Astrocyte (in vitro differentiated cells and primary cell): ENCODE results near the gene PDSS2. TPM values are rescaled to one million over a fixed set of nuclear protein-coding genes. Genes with fewer than 3 reads are reported as not detected.

ENCODE experiments used
- DNase-seq: peaks from one replicate; pipeline ENCODE4 v3.0.0-alpha.2; 2010; ENCODE audit warnings: low read depth
- FAIRE-seq: peaks from 2 replicates; lab custom pipeline; 2011; peaks lifted over from hg19 to GRCh38; lab: Jason Lieb, UNC
- H2AFZ ChIP-seq: 2 replicates; pipeline ENCODE4 v1.6.0; 2012; ENCODE audit warnings: low read depth, low read length, inconsistent platforms
- H3K27ac ChIP-seq: 2 replicates; pipeline ENCODE4 v1.5.1; 2011; ENCODE audit warnings: low read depth, low read length, inconsistent platforms
- H3K27me3 ChIP-seq: 2 replicates; pipeline ENCODE4 v1.6.0; 2011; ENCODE audit warnings: low read length, inconsistent platforms; ENCODE audit not compliant: insufficient read depth
- H3K36me3 ChIP-seq: 2 replicates; pipeline ENCODE4 v1.5.1; 2011; ENCODE audit warnings: low read length, inconsistent platforms; ENCODE audit not compliant: insufficient read depth
- H3K4me1 ChIP-seq: 2 replicates; pipeline ENCODE4 v1.5.1; 2011; ENCODE audit warnings: low read length, inconsistent platforms; ENCODE audit not compliant: insufficient read depth
- H3K4me2 ChIP-seq: 2 replicates; pipeline ENCODE4 v1.6.0; 2012; ENCODE audit warnings: low read length, inconsistent platforms
- H3K4me3 ChIP-seq: 2 replicates; pipeline ENCODE4 v1.5.1; 2011; ENCODE audit warnings: low read depth, mild to moderate bottlenecking, low read length, inconsistent platforms; ENCODE audit not compliant: insufficient read depth
- H3K79me2 ChIP-seq: 2 replicates; pipeline ENCODE4 v1.6.0; 2012; ENCODE audit warnings: mild to moderate bottlenecking, low read length, inconsistent platforms; ENCODE audit not compliant: insufficient read depth
- H3K9ac ChIP-seq: 2 replicates; pipeline ENCODE4 v1.6.0; 2012; ENCODE audit warnings: mild to moderate bottlenecking, low read length, inconsistent platforms
- H3K9me3 ChIP-seq: 2 replicates; pipeline ENCODE4 v1.5.1; 2012; ENCODE audit warnings: low read depth, mild to moderate bottlenecking, low read length, inconsistent platforms; ENCODE audit not compliant: insufficient read depth
- H4K20me1 ChIP-seq: 2 replicates; pipeline ENCODE4 v1.6.0; 2012; ENCODE audit warnings: low read length, inconsistent platforms; ENCODE audit not compliant: insufficient read depth
- H3K27ac Mint-ChIP-seq: one replicate; pipeline ENCODE4 v1.8.0; 2021; ENCODE audit warnings: mild to moderate bottlenecking, mixed read lengths; ENCODE audit not compliant: unreplicated experiment
- H3K27me3 Mint-ChIP-seq: one replicate; pipeline ENCODE4 v1.8.0; 2021; ENCODE audit warnings: low read depth, mixed read lengths; ENCODE audit not compliant: unreplicated experiment
- H3K36me3 Mint-ChIP-seq: one replicate; pipeline ENCODE4 v1.8.0; 2021; ENCODE audit warnings: low read depth, mixed read lengths; ENCODE audit not compliant: unreplicated experiment
- H3K4me1 Mint-ChIP-seq: one replicate; pipeline ENCODE4 v1.8.0; 2021; ENCODE audit warnings: low read depth, mixed read lengths; ENCODE audit not compliant: unreplicated experiment
- H3K4me3 Mint-ChIP-seq: one replicate; pipeline ENCODE4 v1.8.0; 2021; ENCODE audit warnings: mild to moderate bottlenecking, moderate library complexity, mixed read lengths; ENCODE audit not compliant: unreplicated experiment
- H3K9me3 Mint-ChIP-seq: one replicate; pipeline ENCODE4 v1.8.0; 2021; ENCODE audit warnings: mild to moderate bottlenecking, mixed read lengths; ENCODE audit not compliant: unreplicated experiment
- EZH2 ChIP-seq: IDR thresholded peaks from 2 replicates; pipeline ENCODE4 v1.6.1; 2012; ENCODE audit warnings: mild to moderate bottlenecking, low read length, inconsistent platforms; ENCODE audit not compliant: insufficient read depth
- total RNA-seq: library from RNA; stranded (reverse); gene quantifications from 2 replicates; pipeline ENCODE4 v1.2.1, GENCODE V29; 2021
- TF ChIP-seq, protein P1 (sequence below): IDR thresholded peaks from 2 replicates; pipeline ENCODE4 v1.5.1; 2011; ENCODE audit warnings: low read depth, mild to moderate bottlenecking, inconsistent platforms, low read length, moderate library complexity; ENCODE audit not compliant: insufficient read depth

PDSS2 gene
- total RNA-seq, 1 donor from 2014 or later = 7.7 TPM

DNA sequence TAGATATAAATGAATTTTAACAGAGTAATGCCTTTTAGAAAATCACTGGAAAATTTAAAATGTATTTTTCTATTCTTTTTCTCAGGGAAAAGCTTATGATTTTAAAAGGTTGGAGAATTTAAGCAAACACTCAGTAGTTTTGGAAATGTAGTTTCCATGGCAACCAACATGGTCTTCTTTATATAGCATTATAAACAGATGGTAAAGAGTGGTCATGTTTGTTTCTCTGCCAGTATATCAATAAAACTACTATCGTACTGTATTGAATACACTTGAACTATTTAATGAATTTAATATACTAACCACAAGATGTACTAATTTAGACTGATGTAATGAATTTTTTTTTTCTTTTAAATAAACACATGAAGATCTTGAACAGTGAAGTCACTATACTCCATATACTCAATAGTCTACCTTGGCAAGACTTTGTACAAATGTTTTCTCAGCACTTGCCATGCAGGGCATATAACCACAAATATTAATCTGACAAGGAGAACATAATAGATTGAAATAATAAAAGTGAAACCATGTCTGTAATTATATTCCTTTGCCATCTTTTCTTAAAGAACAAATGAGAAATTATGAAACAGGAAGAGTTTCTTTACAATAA is 105.5 kb downstream of the PDSS2 start:
- no peaks in the 10 kb centered on the region for H4K20me1 ChIP-seq

DNA sequence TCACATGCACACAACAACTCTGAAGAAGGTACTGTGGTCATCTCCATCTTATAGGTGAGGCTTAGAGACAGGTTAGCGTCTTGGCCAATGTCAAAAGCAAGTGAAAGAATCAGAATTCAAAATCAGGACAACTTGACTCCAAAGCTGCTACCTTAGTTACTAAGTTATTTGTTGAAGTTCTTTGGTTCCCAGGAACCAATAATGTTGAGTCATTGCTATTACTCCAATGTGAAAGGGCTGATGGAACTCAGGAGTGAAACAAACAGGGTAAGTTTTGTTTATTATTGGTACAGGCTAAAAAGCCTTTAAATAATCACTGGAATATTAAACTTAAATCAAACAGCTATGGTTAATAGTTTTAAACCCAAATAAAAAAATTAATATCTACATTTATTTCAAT is 111.1 kb downstream of the PDSS2 start:
- DNase-seq = no peak
- H3K9me3 Mint-ChIP-seq = no peaks in the 10 kb centered on the region

More for the DNA sequence above, 105.5 kb downstream of the PDSS2 start:
- Histone ChIP-seq H3K4me3 (no peak overlapping the region), H3K9ac (no peak overlapping the region), H3K27ac (no peak overlapping the region), H3K9me3 (no peaks in the 10 kb centered on the region), H3K36me3 (no peaks in the 10 kb centered on the region), H3K4me1 (no peaks in the 10 kb centered on the region), H3K79me2 (no peaks in the 10 kb centered on the region), H3K27me3 (no peaks in the 10 kb centered on the region), H2AFZ (no peak overlapping the region), H3K4me2 (no peak overlapping the region)
- no peaks in the 10 kb centered on the region for H3K4me1 Mint-ChIP-seq
- H3K27me3 Mint-ChIP-seq = no peaks in the 10 kb centered on the region
- no peaks in the 10 kb centered on the region for H3K9me3 Mint-ChIP-seq
- H3K27ac Mint-ChIP-seq = no peak overlapping the region
- FAIRE-seq (peak; percentile 50), DNase-seq (no peak)
- no peak overlapping the region for H3K4me3 Mint-ChIP-seq
- no peak for TF ChIP-seq EZH2
- TF ChIP-seq, protein P1, sequence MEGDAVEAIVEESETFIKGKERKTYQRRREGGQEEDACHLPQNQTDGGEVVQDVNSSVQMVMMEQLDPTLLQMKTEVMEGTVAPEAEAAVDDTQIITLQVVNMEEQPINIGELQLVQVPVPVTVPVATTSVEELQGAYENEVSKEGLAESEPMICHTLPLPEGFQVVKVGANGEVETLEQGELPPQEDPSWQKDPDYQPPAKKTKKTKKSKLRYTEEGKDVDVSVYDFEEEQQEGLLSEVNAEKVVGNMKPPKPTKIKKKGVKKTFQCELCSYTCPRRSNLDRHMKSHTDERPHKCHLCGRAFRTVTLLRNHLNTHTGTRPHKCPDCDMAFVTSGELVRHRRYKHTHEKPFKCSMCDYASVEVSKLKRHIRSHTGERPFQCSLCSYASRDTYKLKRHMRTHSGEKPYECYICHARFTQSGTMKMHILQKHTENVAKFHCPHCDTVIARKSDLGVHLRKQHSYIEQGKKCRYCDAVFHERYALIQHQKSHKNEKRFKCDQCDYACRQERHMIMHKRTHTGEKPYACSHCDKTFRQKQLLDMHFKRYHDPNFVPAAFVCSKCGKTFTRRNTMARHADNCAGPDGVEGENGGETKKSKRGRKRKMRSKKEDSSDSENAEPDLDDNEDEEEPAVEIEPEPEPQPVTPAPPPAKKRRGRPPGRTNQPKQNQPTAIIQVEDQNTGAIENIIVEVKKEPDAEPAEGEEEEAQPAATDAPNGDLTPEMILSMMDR = no peak
- no peaks in the 10 kb centered on the region for H3K36me3 Mint-ChIP-seq

DNA sequence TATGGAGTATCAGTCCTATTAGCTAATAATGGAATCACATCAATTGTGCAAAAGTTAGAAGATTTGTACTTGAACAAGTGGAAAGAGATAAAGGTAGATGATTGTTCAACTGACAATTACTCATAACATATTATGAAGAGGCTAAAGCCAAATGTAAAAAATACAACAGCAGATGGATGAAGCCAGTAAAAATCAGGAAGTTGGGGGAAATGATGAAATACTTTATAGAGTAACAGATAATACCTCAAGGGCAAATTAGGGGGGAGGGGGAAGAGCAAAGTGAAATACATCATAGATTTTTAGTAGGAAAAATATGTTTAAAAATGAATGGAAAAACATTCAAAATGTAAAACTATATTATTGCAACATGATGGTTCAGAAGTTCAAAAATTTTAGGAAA is 114.0 kb downstream of the PDSS2 start:
- no peak overlapping the region for H2AFZ ChIP-seq
- no peak for TF ChIP-seq EZH2
- TF ChIP-seq, protein P1 = no peak
- no peak for FAIRE-seq
- H3K4me1 ChIP-seq = no peaks in the 10 kb centered on the region
- no peaks in the 10 kb centered on the region for H3K79me2 ChIP-seq
- no peak for DNase-seq
- no peaks in the 10 kb centered on the region for H3K36me3 ChIP-seq
- H3K4me2 ChIP-seq = no peak overlapping the region
- peaks cover 2% of the 10 kb centered on the region for H3K4me1 Mint-ChIP-seq
- H3K27ac ChIP-seq = no peak overlapping the region
- H4K20me1 ChIP-seq = no peaks in the 10 kb centered on the region
- no peaks in the 10 kb centered on the region for H3K27me3 Mint-ChIP-seq
- H3K4me3 ChIP-seq = no peak overlapping the region
- H3K9ac ChIP-seq = no peak overlapping the region
- no peaks in the 10 kb centered on the region for H3K27me3 ChIP-seq
- H3K4me3 Mint-ChIP-seq = no peak overlapping the region
- H3K9me3 ChIP-seq = no peaks in the 10 kb centered on the region
- H3K36me3 Mint-ChIP-seq = no peaks in the 10 kb centered on the region
- no peak overlapping the region for H3K27ac Mint-ChIP-seq
- H3K9me3 Mint-ChIP-seq = no peaks in the 10 kb centered on the region

More for the DNA sequence above, 111.1 kb downstream of the PDSS2 start:
- H3K27ac ChIP-seq = no peak overlapping the region
- H3K9ac ChIP-seq = no peak overlapping the region
- no peak overlapping the region for H3K27ac Mint-ChIP-seq
- no peak overlapping the region for H3K4me3 Mint-ChIP-seq
- no peak overlapping the region for H3K4me3 ChIP-seq
- H3K36me3 ChIP-seq = no peaks in the 10 kb centered on the region
- no peak overlapping the region for H2AFZ ChIP-seq
- no peaks in the 10 kb centered on the region for H3K9me3 ChIP-seq
- H3K4me2 ChIP-seq = no peak overlapping the region
- H3K4me1 ChIP-seq = no peaks in the 10 kb centered on the region
- no peak for TF ChIP-seq EZH2
- TF ChIP-seq, protein P1 = no peak
- H3K79me2 ChIP-seq = no peaks in the 10 kb centered on the region
- no peaks in the 10 kb centered on the region for H3K27me3 Mint-ChIP-seq
- FAIRE-seq = no peak
- H4K20me1 ChIP-seq = no peaks in the 10 kb centered on the region
- H3K36me3 Mint-ChIP-seq = no peaks in the 10 kb centered on the region
- H3K4me1 Mint-ChIP-seq = peaks cover 2% of the 10 kb centered on the region
- no peaks in the 10 kb centered on the region for H3K27me3 ChIP-seq
